NCI-H82 (cell line): ENCODE measurements around the gene SAMD4A.

Experiments
- DNase-seq: peaks from one replicate; lab custom pipeline; 2025; lab: John Stamatoyannopoulos, UW

The SAMD4A gene

GRCh38 chr14:54763761-54764160, 196.8 kb downstream of the SAMD4A start:
- DNase-seq, result no peak

GRCh38 chr14:54766276-54767138, 199.6 kb downstream of the SAMD4A start:
- DNase-seq, result no peak

GRCh38 chr14:54767139-54767431, 200.2 kb downstream of the SAMD4A start:
- DNase-seq, result no peak

DNA sequence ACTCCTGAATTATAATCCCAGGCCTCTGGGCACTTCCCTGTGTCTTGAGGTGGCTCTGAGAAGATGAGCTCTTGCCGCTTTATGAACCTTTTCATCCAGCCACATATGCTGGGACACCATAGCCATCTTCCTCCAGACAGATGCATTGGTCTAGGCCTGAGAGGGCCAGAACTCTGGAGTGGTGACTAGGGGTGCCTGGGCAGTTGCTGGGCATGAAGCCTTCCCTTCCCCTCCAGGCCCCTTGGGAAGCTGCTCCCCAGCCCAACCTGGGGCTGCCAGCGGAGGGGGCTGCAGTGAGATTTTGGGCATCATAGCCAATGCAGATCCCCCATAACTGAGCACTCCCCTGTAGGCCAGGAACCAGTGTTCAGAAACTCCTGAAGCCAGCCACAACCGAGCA, 200.5 kb downstream of the SAMD4A start:
- DNase-seq, result no peak

- no peak for DNase-seq
These were observed 201.7 kb downstream of the SAMD4A start for GRCh38 chr14:54768501-54769129.

- no peak for DNase-seq
These were observed 203.3 kb downstream of the SAMD4A start for GRCh38 chr14:54769951-54770863.

DNA sequence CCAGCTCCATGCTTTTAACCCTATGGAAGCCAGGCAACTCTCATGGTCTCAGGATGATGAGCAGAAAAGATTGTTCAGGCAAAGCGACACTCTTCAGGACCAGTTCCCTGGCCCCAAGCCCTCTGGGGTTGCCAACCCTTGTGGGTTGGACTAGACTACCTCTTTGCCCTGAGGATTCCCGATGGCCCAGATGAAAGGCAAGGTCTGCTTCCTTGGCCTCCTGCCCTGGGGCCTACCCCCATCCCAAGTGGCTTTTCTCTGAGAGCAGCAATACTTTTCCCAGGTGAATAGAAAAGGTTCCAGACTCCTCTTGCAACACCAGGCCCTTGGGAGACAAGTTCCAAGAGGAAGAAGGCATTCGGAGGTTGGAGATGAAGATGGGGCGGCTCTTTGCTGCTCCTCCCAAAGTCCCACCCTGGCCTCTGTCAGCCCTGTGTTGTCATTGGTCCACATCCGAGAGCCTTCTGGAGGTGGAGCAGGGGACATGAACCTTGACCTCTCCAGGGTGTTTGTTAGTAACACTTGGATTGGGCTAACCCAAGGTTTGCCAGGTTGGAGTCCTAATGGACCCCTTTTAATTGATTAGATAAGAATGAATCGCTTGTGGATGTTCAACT, 204.6 kb downstream of the SAMD4A start:
- no peak for DNase-seq

- DNase-seq, result no peak
These were observed 205.5 kb downstream of the SAMD4A start for GRCh38 chr14:54772451-54772881.

DNA sequence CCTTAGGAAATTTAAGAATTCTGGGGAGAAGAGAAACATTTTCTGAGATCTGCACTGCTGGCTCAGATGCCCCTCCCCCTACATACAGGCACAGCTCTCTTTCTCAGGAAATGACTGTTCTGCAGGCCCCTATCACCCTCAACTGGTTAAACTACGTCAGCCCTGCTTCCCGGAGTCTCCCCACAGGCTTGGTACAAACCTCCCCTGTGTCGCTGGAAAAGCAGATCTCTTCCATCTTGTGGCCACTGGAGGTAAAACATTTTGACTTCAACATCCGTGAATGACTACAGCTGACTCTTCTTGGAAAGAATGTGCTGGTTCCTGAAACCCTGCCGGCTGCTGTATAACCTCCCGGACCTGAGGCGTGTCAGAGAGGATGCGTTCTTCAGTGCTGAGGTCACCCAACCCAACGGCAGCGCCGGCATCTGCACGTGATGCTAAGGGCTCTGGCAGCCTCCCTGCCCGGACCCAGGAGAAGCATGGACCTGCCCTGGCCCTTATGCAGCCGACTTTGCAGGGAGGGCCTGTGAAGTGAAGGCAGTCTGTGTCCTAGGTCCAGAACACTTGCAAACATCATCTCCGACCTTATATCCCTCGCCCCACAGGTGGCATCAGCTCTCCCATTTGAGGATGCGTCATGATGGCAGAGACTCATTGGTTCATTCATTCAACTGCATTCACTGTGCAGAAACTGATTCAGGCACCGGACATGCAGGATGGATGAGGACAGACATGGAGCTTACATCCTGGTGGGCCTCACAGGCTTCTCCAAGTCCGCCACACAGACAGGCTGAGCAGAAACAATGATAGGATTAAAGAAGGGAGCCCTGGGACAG, 206.5 kb downstream of the SAMD4A start:
- DNase-seq, result peak; percentile 58

GRCh38 chr14:54774824-54775223, 207.9 kb downstream of the SAMD4A start:
- no peak for DNase-seq

- DNase-seq, result no peak
These were observed 208.7 kb downstream of the SAMD4A start for GRCh38 chr14:54775486-54776140.

DNA sequence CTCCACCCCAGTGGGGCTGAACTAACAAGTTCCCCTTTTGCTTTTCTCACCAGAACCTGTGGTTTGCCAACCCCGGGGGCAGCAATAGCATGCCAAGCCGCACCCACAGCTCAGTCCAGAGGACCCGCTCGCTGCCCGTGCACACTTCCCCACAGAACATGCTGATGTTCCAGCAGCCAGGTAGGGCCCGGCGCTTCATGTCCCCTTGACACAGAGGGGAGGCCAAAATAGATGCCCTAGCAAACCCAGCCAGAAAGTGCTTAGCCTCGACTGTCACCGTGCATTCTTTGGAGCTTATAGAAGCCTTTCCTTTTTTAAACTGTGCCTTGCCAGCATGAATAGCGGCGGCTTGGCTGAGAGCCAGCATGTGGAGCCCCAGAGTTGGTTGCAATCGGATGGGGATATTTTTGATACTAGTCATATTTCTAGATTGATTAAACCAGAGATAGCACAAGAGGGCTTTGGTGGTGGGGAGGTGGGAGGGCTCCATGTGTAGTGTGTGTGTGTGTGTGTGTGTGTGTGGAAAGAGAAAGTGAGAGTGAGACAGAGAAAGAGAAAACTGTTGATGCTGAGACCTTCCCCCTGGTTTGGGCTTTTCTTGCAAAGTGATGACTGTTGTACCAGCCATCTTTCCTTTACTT, 209.6 kb downstream of the SAMD4A start:
- DNase-seq, result no peak

DNA sequence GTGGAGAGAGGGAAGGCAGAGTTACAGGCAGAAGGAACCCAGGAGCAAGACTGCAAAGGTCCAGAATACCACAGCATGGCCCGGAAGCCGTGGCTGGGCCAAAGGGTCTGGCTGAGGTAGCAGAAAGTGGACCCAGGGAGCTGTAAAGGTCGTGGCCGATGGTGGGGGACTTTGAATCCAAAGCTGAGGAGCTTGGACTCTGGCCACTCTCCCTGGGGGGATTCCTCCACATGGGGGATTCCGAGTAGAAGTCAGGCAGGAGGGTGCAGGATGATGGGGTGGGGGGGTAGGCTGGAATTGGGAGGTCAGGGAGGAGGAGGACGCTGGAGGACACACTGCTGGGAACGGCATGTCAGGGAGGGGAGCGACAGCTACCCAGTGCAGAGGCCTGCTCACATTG, 210.5 kb downstream of the SAMD4A start:
- DNase-seq, result no peak

- DNase-seq, result no peak
These were observed 211.9 kb downstream of the SAMD4A start for GRCh38 chr14:54778618-54779345.

DNA sequence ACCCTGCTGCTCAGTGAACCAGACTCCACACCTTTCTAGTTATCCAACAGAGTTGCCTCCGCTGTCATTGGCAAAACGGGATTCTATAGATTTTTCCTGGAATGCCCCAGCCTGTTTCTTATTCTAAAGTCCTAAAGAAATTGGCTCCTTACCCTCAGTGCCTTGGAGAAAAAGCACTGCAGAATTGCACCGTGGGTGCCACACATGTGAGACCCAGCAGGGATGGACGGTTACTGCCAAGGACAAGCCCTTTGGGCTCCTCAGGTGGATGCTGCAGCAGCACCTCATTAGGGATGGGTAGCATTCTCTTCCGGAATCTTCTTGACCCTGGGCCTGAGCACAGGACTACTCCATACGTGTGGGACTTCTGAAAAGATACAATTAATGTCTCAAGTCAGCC, 214.2 kb downstream of the SAMD4A start:
- DNase-seq, result no peak

- no peak for DNase-seq
These were observed 215.2 kb downstream of the SAMD4A start for GRCh38 chr14:54781961-54782750.

GRCh38 chr14:54782751-54783659, 216.1 kb downstream of the SAMD4A start:
- DNase-seq, result peak; percentile 25

DNA sequence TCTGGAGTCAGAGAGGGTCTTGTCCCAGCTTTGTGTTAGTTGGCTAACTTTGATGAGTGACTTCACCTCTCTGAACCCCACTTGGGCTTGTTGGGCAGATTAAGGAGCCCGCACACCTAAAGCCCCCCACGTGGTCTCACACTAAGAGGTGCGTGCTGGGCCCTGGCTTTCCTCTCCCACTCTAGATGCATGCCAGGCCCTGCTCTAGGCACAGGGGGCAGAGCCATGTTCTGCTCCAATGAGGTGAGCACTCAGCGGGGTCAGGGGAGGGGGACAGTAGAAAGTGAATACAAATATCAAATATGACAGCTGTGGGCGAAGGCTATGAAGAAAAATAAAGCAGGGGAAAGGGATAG, 216.7 kb downstream of the SAMD4A start:
- no peak for DNase-seq
